ENCODE data around the gene SLC37A3. TPM values are rescaled to one million over a fixed set of nuclear protein-coding genes. Genes with fewer than 3 reads are reported as not detected.
"Not testable (repeated sequence)": the region's sequence is repeated elsewhere in the genome, so short reads cannot be mapped to it uniquely, and the experiment has no call there.

SLC37A3 gene
- polyA plus RNA-seq, 3 donors: 14.7 to 21.3 (median 20.2) TPM

- WGBS, 3 donors: 44 to 79% (median 75%) methylated on average over 6 of the region's 6 CpGs
- no peak overlapping the region for H3K27ac ChIP-seq (ENCODE audit: low read depth, low read length)
These were observed 75.6 kb downstream of the SLC37A3 start for GRCh38 chr7:140322759-140323158.

- not testable (repeated sequence) for H3K27ac ChIP-seq (ENCODE audit: low read depth, low read length)
- WGBS, 3 donors: 91 to 100% (median 94%) methylated on average over 4 of the region's 4 CpGs
These were observed 78.3 kb downstream of the SLC37A3 start for GRCh38 chr7:140320078-140320477.

- no peak overlapping the region for H3K27ac ChIP-seq (ENCODE audit: low read depth, low read length)
- 95 to 98% (median 95%) methylated on average over 7 of the region's 7 CpGs for WGBS, 3 donors
These were observed 80.3 kb downstream of the SLC37A3 start for GRCh38 chr7:140317999-140318398.

GRCh38 chr7:140317597-140317996 lies 80.7 kb downstream of the SLC37A3 start:
- no peak overlapping the region for H3K27ac ChIP-seq (ENCODE audit: low read depth, low read length)
- 75 to 94% (median 86%) methylated on average over 4 of the region's 4 CpGs for WGBS, 3 donors

- 25 to 41% (median 37%) methylated on average over 7 of the region's 7 CpGs for WGBS, 3 donors
- no peak overlapping the region for H3K27ac ChIP-seq (ENCODE audit: low read depth, low read length)
These were observed 82.1 kb downstream of the SLC37A3 start for GRCh38 chr7:140316165-140316661.

DNA sequence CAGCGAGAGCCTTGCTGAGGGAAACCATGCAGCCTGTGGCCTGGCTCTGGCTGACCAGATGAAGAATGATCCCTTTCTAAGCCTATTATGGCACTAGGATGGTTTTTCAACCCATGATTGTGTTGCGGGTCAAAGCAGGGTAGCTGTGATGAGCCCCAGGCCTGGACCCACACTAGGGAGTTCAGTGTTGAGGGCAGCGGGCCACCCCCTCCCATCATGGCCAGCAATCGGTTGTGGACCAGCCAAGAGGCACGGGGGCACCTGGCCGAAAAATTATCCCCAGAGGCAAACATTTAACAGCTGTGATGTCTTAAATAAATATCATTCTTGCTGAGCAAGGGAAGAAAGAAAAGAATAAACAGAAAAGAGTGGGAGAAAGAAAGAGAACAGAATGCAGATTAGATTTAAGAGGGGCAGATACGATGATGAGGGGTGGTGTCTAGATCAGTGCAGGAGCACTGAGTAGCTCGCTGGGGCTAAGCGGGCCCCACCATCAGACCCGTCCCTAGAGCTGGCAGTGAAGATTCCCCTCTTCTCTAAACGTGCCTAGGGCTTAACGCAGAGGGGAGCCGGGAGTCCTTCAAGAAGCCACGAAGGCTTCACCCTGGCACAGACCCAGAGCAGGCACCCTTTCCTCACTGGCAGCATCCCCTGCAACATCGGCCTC lies 82.7 kb downstream of the SLC37A3 start:
- 52 to 58% (median 56%) methylated on average over 15 of the region's 15 CpGs for WGBS, 3 donors
- H3K27ac ChIP-seq (ENCODE audit: low read depth, low read length): no peak overlapping the region

DNA sequence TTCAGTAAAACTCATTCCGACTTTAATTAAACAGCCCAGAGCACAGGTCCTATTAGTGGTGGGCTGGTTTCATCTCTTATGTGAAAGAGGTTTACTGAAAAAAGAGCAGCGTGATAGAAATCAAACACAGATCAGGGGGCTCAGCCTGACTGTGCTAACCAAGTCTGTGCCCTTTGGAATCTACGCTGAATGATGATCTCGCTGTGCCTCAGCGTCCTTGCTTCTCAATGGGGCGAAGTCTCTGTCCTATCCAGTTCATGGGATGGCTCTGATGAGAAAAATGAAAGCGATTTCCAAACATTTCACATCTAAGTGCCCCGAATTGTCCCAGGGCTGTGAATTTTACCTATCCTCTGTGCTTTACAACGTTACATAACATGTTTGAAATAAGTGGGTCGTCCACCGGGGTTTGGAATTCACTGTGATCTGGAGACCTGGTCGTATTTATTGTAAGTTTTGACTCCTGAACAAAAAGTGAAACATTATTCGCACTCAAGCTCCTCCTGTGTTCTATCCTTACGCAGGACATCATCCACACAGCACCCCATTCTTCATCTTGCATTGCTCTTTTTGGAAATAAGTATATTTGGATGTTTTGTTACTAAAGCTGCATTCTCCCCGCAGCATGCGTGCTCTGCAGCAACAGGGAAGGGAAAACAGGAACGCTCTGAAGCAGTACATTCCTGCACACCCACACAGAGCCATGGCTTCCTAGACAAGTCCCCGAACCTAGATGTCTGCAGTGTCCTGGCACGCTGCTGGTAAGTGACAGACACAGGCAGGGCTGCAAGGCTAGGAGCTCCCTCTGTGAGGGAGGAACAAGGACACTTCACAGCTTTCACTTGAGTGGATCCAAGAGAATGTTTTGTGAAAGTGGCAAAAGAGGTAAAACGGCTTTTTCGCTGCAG lies 83.5 kb downstream of the SLC37A3 start:
- H3K27ac ChIP-seq (ENCODE audit: low read depth, low read length): no peak overlapping the region
- WGBS, 3 donors: 82 to 88% (median 83%) methylated on average over 21 of the region's 21 CpGs

- WGBS, 3 donors: 75 to 91% (median 84%) methylated on average over 2 of the region's 2 CpGs
- no peak overlapping the region for H3K27ac ChIP-seq (ENCODE audit: low read depth, low read length)
These were observed 86.0 kb downstream of the SLC37A3 start for GRCh38 chr7:140312141-140312846.

- H3K27ac ChIP-seq (ENCODE audit: low read depth, low read length): not testable (repeated sequence)
- 98 to 100% (median 100%) methylated on average over 2 of the region's 2 CpGs for WGBS, 3 donors
These were observed 87.2 kb downstream of the SLC37A3 start for GRCh38 chr7:140311128-140311527.

DNA sequence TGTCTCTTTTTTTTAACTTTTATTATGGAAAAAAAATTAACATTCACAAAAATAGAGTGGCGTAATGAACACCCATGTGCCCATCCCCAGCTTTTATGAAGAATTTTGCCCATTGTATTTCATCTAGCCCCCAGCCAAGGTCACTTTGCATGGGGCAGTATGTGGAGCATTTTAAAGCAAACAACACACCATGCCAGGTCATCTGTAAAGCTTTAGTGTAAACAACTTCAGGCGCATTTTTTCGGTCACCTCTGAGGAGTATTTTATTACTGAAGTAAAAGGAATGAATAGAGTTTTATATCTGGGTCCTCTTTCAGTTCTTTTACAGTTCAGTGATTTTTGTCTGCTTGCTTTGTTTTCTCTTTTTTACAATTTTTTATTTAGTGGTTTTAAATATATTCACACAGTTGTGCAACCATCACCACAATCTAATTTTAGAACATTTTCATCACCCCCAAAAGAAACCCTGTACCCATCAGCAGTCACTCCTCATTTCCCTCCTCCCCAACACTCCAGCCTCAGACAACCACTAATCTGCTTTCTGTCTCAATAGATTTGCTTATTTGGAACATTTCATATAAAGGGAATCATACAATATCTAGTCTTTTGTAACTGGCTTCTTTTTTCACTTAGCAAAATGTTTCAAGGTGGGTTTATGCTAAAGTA lies 87.9 kb downstream of the SLC37A3 start:
- 46 to 82% (median 76%) methylated on average over 3 of the region's 3 CpGs for WGBS, 3 donors
- no peak overlapping the region for H3K27ac ChIP-seq (ENCODE audit: low read depth, low read length)

DNA sequence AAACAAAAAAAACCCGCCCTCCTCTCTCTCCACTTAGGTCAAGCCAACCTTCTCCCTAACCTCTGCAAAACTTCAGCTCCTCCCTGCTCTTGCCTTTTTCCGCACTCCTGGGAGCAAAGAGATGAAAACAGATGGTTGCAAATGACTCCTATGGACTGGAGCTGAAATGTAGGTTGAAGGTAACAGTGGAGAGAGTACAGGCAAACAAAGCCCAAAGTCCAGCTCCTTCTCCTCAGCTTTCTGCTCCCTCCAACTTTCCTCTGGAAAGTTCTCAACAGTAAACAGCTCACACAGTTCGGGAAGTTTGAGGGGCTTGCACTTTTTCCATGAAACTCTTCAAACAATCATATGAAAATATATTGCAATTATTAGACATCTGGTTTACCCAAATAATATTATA lies 90.3 kb downstream of the SLC37A3 start:
- H3K27ac ChIP-seq (ENCODE audit: low read depth, low read length): no peak overlapping the region
- 78 to 91% (median 90%) methylated on average over 3 of the region's 3 CpGs for WGBS, 3 donors

DNA sequence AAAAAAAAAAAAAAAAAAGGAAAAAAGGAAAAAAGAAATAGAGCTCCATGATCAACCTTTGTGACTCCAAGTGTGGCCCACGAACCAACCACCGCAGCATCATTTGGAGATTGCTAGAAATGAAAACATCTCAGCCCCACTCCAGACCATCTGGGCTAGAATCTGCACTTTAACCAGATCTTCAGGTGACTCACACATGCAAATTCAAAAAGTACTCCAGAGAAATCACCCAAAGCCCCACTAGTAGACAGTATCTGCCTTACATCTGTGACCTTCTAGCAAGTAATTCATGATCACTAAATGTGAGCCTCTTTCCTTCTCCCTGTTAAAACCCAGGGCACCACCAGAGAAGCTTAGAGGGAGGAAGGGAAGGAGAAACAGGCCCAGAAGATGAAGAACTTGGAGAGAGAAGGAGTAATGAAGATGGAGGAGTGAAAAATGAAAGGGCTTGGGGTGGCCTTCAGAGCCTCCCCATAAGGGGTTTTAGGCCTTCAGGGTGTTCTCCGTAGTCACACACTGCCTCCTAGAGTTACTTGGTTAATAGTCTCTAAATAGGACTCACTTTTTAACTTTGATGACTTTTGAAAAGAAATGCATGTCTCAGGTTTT lies 94.0 kb downstream of the SLC37A3 start:
- whole genome bisulfite sequencing, 3 donors: 79 to 88% (median 85%) methylated on average over 3 of the region's 3 CpGs
- no peak overlapping the region for H3K27ac ChIP-seq (ENCODE audit: low read depth, low read length)

DNA sequence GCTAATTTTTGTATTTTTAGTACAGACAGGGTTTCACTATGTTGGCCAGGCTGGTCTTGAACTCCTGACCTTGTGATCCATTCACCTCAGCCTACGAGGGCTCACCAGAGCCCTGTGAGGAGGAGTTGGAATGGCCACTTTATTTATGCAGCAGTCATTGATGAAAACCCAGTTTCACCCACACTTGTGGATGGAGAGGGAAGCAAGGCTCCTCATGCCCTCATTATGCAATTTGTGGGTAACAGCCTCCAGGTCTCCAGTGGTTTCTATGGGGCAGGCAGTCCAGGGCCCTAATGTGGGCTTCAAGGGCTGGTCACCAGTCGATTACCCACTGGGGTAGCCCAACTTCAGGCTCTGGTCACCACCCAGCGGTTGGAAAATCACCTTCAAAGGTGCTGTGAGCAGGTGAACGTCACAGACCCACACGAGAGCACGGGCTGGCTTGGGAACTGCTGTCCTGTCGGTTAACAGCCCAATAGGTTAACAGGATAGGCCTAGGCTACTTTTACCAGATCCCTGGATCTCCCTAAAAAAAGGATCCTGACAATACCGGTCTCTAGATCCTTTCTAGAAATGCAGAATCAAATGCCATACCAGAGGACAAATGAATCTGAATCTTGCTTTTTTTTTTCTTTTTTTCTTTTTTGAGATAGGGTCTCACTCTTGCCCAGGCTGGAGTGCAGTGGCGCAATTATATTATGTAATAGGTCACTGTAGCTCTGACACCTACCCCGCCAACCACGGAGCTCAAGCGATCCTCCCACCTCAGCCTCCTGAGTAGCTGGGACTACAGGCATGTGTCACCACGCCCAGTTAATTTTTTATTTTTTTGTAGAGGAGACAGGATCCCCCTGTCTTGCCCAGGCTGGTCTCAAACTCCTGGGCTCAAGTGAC lies 97.8 kb downstream of the SLC37A3 start:
- H3K27ac ChIP-seq (ENCODE audit: low read depth, low read length): no peak overlapping the region
- WGBS, 3 donors: 77 to 86% (median 81%) methylated on average over 13 of the region's 13 CpGs

DNA sequence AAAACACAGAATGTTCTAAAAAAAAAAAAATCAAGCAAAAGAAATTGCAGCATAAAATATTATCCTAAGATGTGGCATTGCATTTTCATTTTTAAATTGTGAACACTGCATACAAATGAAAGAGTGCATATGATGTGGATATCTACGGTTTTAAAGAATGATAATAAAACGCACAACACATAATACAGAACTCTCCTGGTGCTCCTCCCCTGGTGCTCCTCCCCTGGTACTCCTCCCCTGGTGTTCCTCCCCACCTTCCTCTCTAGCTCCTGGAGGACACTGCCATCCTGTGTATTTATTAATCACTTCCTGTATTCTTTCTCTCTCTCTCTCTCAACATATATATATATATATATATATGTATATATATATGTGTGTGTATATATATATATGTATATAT lies 100.1 kb downstream of the SLC37A3 start:
- WGBS, 3 donors: 82 to 90% (median 88%) methylated on average over 2 of the region's 2 CpGs
- H3K27ac ChIP-seq (ENCODE audit: low read depth, low read length): no peak overlapping the region

DNA sequence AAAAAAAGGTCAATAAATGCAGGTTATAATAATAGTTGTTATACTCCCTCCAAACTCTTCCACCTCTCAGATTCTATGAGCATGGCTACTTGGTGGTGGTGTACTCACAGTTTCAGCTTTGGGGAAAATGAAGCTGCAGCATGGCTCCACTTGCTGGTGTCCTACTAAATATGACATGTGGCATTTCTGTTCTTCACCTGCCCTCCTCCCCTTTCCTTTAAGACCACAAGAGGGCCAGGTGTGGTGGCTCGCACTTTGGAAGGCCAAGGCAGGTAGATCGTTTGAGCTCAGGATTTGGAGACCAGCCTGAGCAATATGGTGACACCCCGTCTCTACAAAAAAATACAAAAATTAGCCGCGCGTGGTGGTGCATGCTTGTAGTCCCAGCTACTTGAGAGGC lies 101.1 kb downstream of the SLC37A3 start:
- no peak overlapping the region for H3K27ac ChIP-seq (ENCODE audit: low read depth, low read length)
- 94 to 96% (median 95%) methylated on average over 6 of the region's 6 CpGs for WGBS, 3 donors

- 95 to 96% (median 95%) methylated on average over 8 of the region's 8 CpGs for WGBS, 3 donors
- no peak overlapping the region for H3K27ac ChIP-seq (ENCODE audit: low read depth, low read length)
These were observed 103.0 kb downstream of the SLC37A3 start for GRCh38 chr7:140295224-140295738.

GRCh38 chr7:140294454-140294853 lies 103.9 kb downstream of the SLC37A3 start:
- H3K27ac ChIP-seq (ENCODE audit: low read depth, low read length): no peak overlapping the region
- WGBS, 3 donors: 89 to 94% (median 92%) methylated on average over 2 of the region's 2 CpGs

All from adipose tissue (tissue), 3 donors.